ENCODE measurements around the gene NUDT16. TPM values are rescaled to one million over a fixed set of nuclear protein-coding genes. Genes with fewer than 3 reads are reported as not detected.

The NUDT16 gene
- total and polyA plus RNA-seq, 12 donors = 26.7 to 44.1 (median 38.5) TPM

- no peaks in the 10 kb centered on the region for H3K9me3 ChIP-seq
- ATAC-seq = peak in 2 of 8 donors; percentile 40 to 45
- peak overlapping the region in 9 of 10 donors; percentile 18 to 77 (median 61) for H3K27ac ChIP-seq
- TF ChIP-seq CTCF (IDR thresholded peaks at IDR 0.05) = no peak
- no peaks in the 10 kb centered on the region for H3K27me3 ChIP-seq
- DNase-seq = no peak
- WGBS, 2 donors = 59 to 60% methylated on average over 2 of the region's 2 CpGs
- no peak overlapping the region for H3K4me3 ChIP-seq
- no peaks in the 10 kb centered on the region for H3K36me3 ChIP-seq
- H3K4me1 ChIP-seq = peaks cover 5 to 67% (median 30%) of the 10 kb centered on the region in 9 donors
- intact Hi-C loops (cut with DNase I) = no loop called here
Observed at GRCh38 chr3:131353016-131353877, 28.3 kb upstream of the NUDT16 start.

GRCh38 chr3:131353986-131354385 lies 27.6 kb upstream of the NUDT16 start:
- DNase-seq = no peak
- Histone ChIP-seq H3K9me3 (no peaks in the 10 kb centered on the region), H3K36me3 (no peaks in the 10 kb centered on the region), H3K4me3 (no peak overlapping the region), H3K4me1 (peaks cover 5 to 62% (median 30%) of the 10 kb centered on the region in 9 donors), H3K27ac (peak overlapping the region in 8 of 10 donors; percentile 18 to 77 (median 63)), H3K27me3 (no peaks in the 10 kb centered on the region)
- intact Hi-C loops (cut with DNase I) = no loop called here
- ATAC-seq = no peak
- TF ChIP-seq CTCF (IDR thresholded peaks at IDR 0.05) = no peak
- 41 to 46% methylated on average over 2 of the region's 2 CpGs for WGBS, 2 donors

- no peak for TF ChIP-seq CTCF (IDR thresholded peaks at IDR 0.05)
- H3K36me3 ChIP-seq = no peaks in the 10 kb centered on the region
- DNase-seq (no peak), ATAC-seq (no peak)
- H3K4me3 ChIP-seq = no peak overlapping the region
- intact Hi-C loops (cut with DNase I) = no loop called here
- H3K27ac ChIP-seq = no peak overlapping the region
- no peaks in the 10 kb centered on the region for H3K27me3 ChIP-seq
- no peaks in the 10 kb centered on the region for H3K9me3 ChIP-seq
- WGBS, 2 donors = 92 to 94% methylated on average over 5 of the region's 5 CpGs
- H3K4me1 ChIP-seq = peaks cover 0 to 43% (median 19%) of the 10 kb centered on the region in 9 donors
Observed at GRCh38 chr3:131356006-131356595, 25.5 kb upstream of the NUDT16 start.

- Histone ChIP-seq H3K27ac (peak overlapping the region in 1 of 10 donors; percentile 35), H3K36me3 (no peaks in the 10 kb centered on the region), H3K4me3 (no peak overlapping the region), H3K9me3 (no peaks in the 10 kb centered on the region), H3K4me1 (peaks cover 0 to 46% (median 18%) of the 10 kb centered on the region in 9 donors), H3K27me3 (no peaks in the 10 kb centered on the region)
- DNase-seq (no peak), ATAC-seq (no peak)
- TF ChIP-seq CTCF (IDR thresholded peaks at IDR 0.05) = no peak
- intact Hi-C loops (cut with DNase I) = no loop called here
- WGBS, 2 donors = 97 to 100% methylated on average over 1 of the region's 1 CpG
Observed at GRCh38 chr3:131357275-131357674, 24.3 kb upstream of the NUDT16 start.

All from heart right ventricle (tissue), 16 donors.